HCT116 (cell line): ENCODE measurements around the gene MIF.
A peak's percentile ranks its signal among the peaks of the same experiment; 100 is the strongest.

Experiments
- EZH2 ChIP-seq: fragments of 200-600 bp; sonication (generic); IDR thresholded peaks from 2 replicates; pipeline ENCODE4 v1.6.1; 2017; ENCODE audit warnings: antibody characterized with exemption, mixed run types
- MAX ChIP-seq: IDR thresholded peaks from 2 replicates; pipeline ENCODE4 v1.6.1; 2012
- POLR2A ChIP-seq: IDR thresholded peaks from 2 replicates; pipeline ENCODE4 v1.7.0; 2011; ENCODE audit warnings: borderline replicate concordance; ENCODE audit not compliant: insufficient read depth, insufficient read length; ENCODE audit errors: extremely low read depth
- POLR2AphosphoS5 ChIP-seq: IDR thresholded peaks from 2 replicates; pipeline ENCODE4 v1.6.1; 2011; ENCODE audit warnings: mild to moderate bottlenecking, low read depth, low read length, moderate library complexity
- RAD21 ChIP-seq: IDR thresholded peaks from 2 replicates; pipeline ENCODE4 v1.6.1; 2012; ENCODE audit warnings: low read depth, mild to moderate bottlenecking
- YY1 ChIP-seq: IDR thresholded peaks from 2 replicates; pipeline ENCODE4 v1.6.1; 2011; ENCODE audit warnings: low read length, low read depth, moderate library complexity, mild to moderate bottlenecking; ENCODE audit not compliant: insufficient replicate concordance; ENCODE audit errors: extremely low read depth
- TF ChIP-seq, protein P1 (sequence below), 3 experiments: fragments of 200-600 bp in 1 of 3; sonication (generic) in 1 of 3; IDR thresholded peaks in 2 of 3; conservative IDR thresholded peaks in 1 of 3; 2 replicates each; pipeline ENCODE4 v1.5.1; 2012 to 2017; ENCODE audit warnings: low read depth in 2 of 3, low read length in 2 of 3, antibody characterized with exemption in 1 of 3, borderline replicate concordance in 1 of 3, control low read depth in 1 of 3, mild to moderate bottlenecking in 1 of 3, mixed read lengths in 1 of 3, mixed run types in 1 of 3, moderate library complexity in 1 of 3; ENCODE audit not compliant: insufficient read depth in 1 of 3

GRCh38 chr22:23896523-23897186, 2.5 kb downstream of the MIF start:
- TF ChIP-seq EZH2 (no peak), POLR2A (no peak), POLR2AphosphoS5 (peak; percentile 40; the same call in 1 of the 2 replicates), YY1 (no peak), MAX (no peak), RAD21 (no peak)
- TF ChIP-seq, protein P1, sequence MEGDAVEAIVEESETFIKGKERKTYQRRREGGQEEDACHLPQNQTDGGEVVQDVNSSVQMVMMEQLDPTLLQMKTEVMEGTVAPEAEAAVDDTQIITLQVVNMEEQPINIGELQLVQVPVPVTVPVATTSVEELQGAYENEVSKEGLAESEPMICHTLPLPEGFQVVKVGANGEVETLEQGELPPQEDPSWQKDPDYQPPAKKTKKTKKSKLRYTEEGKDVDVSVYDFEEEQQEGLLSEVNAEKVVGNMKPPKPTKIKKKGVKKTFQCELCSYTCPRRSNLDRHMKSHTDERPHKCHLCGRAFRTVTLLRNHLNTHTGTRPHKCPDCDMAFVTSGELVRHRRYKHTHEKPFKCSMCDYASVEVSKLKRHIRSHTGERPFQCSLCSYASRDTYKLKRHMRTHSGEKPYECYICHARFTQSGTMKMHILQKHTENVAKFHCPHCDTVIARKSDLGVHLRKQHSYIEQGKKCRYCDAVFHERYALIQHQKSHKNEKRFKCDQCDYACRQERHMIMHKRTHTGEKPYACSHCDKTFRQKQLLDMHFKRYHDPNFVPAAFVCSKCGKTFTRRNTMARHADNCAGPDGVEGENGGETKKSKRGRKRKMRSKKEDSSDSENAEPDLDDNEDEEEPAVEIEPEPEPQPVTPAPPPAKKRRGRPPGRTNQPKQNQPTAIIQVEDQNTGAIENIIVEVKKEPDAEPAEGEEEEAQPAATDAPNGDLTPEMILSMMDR (IDR thresholded peaks at IDR 0.05 in 2 of 3, conservative IDR thresholded peaks at IDR 0.05 in 1 of 3; ENCODE audit: borderline replicate concordance in 1 of 3, insufficient read depth in 1 of 3, low read depth in 2 of 3, low read length in 2 of 3) = no peak
